GM04503 (cell line): ENCODE measurements around the gene NUDT14.

Experiments
- DNase-seq: peaks from one replicate; pipeline ENCODE4 v3.0.0-alpha.2; 2012; ENCODE audit warnings: low read depth

Gene NUDT14

DNA sequence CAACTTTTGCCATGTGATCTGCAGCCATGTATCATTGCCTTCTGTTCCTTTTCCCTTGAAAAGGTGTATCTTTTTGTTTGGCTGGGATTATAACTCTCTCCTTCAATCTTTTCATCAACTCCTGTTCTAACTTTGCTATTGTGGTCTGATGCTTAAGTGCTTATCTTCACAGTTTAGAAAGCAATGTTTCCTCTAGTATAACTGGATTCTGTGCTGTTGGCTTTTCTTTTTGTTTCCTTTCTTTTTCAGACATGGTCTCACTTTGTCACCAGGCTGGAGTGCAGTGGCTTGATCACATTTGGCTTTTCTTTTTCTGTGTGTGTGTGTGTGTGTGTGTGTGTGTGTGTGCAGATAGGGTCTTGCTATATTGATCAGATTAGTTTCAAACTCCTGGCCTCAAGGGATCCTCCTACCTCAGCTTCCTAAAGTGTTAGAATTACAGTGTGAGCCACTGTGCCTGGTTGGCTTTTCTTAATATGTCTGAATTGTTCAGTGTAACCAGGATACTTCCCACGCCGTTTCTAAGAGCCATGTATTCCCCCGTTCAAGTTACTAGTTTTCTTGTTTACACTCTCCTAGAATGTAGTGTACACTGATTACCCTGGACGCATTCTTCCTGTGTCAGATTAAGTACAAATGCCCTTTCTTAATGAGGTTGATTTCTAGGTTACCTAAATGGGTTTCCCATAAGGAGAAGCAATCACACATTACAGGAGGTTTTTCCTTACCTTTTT lies 48.0 kb downstream of the NUDT14 start:
- no peak for DNase-seq

DNA sequence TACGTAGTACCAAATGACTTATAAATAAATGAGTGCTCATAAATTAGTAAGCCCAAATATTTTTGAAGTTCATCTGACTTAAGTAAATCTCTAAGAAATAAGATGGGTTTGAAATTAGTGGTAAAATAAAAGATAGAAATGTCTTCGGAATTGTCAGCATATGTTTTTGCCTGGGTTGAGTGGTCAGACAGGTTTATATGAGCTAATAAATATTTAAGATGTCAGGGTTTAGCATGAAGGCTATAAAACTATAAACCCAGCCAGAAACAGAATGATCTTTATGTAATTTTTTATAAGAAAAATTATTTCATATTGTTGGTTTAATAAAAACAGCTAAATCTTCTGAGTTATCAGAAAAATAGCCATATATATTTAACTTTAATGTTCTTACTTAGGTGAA lies 49.9 kb downstream of the NUDT14 start:
- no peak for DNase-seq

GRCh38 chr14:105128059-105128458 lies 53.1 kb downstream of the NUDT14 start:
- DNase-seq, result no peak

GRCh38 chr14:105126981-105127329 lies 54.2 kb downstream of the NUDT14 start:
- no peak for DNase-seq

DNA sequence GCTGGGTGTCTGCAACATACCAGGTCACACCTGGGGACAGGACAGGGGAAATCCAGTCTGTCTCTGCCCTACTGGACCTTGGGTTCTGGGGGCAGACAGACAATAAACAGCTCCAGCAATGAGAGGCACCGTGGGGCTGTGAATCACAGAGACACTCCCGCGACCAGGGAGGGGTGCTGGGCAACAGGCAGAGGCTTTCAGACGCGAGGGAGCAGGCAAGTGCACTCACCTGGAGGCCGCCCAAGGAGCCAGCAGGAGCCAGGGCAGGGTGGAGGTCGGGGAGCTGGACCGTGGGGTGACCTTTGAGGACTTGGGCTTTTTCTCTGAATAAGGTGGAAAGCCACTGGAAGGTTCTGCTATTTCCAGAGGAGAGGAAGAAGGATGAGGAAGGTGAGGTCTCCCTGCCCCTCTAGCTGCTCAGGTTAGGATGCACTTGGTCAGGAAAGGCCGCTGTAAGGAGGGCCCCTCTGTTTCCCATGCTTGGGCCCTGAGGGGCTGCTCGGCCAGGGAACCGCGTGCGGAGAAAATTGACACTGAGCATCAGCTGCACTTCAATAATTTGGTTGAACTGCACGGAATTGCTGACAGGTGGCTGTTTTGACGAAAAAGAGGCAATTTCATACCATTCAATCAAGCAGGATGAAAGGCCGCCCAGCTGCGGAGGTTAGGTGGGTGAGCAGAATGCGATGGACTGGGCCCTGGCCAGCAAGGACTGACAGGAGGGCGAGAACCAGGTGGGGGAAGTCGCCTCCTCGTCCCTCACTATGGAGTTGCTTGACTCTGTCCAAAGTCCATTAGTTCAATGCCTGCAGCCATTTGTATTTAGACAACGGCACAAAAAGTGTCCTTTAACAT lies 54.8 kb downstream of the NUDT14 start:
- no peak for DNase-seq

GRCh38 chr14:105124823-105125222 lies 56.3 kb downstream of the NUDT14 start:
- no peak for DNase-seq

GRCh38 chr14:105123981-105124765 lies 56.9 kb downstream of the NUDT14 start:
- DNase-seq, result no peak

GRCh38 chr14:105123064-105123665 lies 57.9 kb downstream of the NUDT14 start:
- DNase-seq, result no peak
